MM.1S (cell line): ENCODE measurements around the gene CCSER1.

Source experiments
- DNase-seq: peaks from one replicate; pipeline ENCODE4 v3.0.0-alpha.2; 2015
- H2AFZ ChIP-seq: fragments of 300-600 bp; sonication (generic); 2 replicates; pipeline ENCODE4 v1.6.0; 2016; ENCODE audit warnings: antibody characterized with exemption, low read length
- H3F3A ChIP-seq: fragments of 300-600 bp; sonication (generic); 2 replicates; pipeline ENCODE4 v1.6.1; 2016; ENCODE audit warnings: mild to moderate bottlenecking, antibody characterized with exemption, low read length, moderate library complexity, mixed read lengths; ENCODE audit not compliant: insufficient read depth
- H3K27ac ChIP-seq: fragments of 300-600 bp; sonication (generic); 2 replicates; pipeline ENCODE4 v1.5.1; 2016; ENCODE audit warnings: mild to moderate bottlenecking, low read length
- H3K27me3 ChIP-seq: fragments of 300-600 bp; sonication (generic); replicated peaks from 2 replicates; pipeline ENCODE4 v1.6.0; 2016; ENCODE audit warnings: low read length; ENCODE audit not compliant: insufficient read depth
- H3K36me3 ChIP-seq: fragments of 300-600 bp; sonication (generic); replicated peaks from 2 replicates; pipeline ENCODE4 v1.6.1; 2016; ENCODE audit warnings: mild to moderate bottlenecking, low read length, mixed read lengths; ENCODE audit not compliant: insufficient read depth
- H3K4me1 ChIP-seq: fragments of 300-600 bp; sonication (generic); 2 replicates; pipeline ENCODE4 v1.6.1; 2016; ENCODE audit warnings: low read length, mixed read lengths
- H3K4me2 ChIP-seq: fragments of 300-600 bp; sonication (generic); 2 replicates; pipeline ENCODE4 v1.6.0; 2016; ENCODE audit warnings: low read depth, low read length
- H3K4me3 ChIP-seq: fragments of 300-600 bp; sonication (generic); 2 replicates; pipeline ENCODE4 v1.5.1; 2016; ENCODE audit warnings: low read length, mixed read lengths
- H3K79me2 ChIP-seq: fragments of 300-600 bp; sonication (generic); 2 replicates; pipeline ENCODE4 v1.6.1; 2016; ENCODE audit warnings: mixed run types, low read length, mixed read lengths
- H3K9ac ChIP-seq: fragments of 300-600 bp; sonication (generic); 2 replicates; pipeline ENCODE4 v1.6.1; 2016; ENCODE audit warnings: low read length, mixed read lengths
- H3K9me2 ChIP-seq: fragments of 300-600 bp; sonication (generic); replicated peaks from 2 replicates; pipeline ENCODE4 v1.6.1; 2016; ENCODE audit warnings: mild to moderate bottlenecking, low read length, mixed read lengths; ENCODE audit not compliant: insufficient read depth
- H3K9me3 ChIP-seq: fragments of 300-600 bp; sonication (generic); replicated peaks from 2 replicates; pipeline ENCODE4 v1.6.1; 2016; ENCODE audit warnings: mild to moderate bottlenecking, low read length, mixed read lengths; ENCODE audit not compliant: insufficient read depth
- H4K20me1 ChIP-seq: fragments of 300-600 bp; sonication (generic); 2 replicates; pipeline ENCODE4 v1.6.1; 2016; ENCODE audit warnings: mild to moderate bottlenecking, low read length, moderate library complexity, mixed read lengths; ENCODE audit not compliant: insufficient read depth
- EZH2 ChIP-seq: fragments of 300-600 bp; sonication (generic); optimal IDR thresholded peaks from 2 replicates; pipeline ENCODE3; 2017; ENCODE audit warnings: low read depth, mild to moderate bottlenecking, antibody characterized with exemption, low read length, mixed read lengths
- EZH2phosphoT487 ChIP-seq: fragments of 300-600 bp; sonication (generic); IDR thresholded peaks from 2 replicates; pipeline ENCODE4 v1.6.1; 2018; ENCODE audit warnings: antibody characterized with exemption, low read length
- TF ChIP-seq, protein P1 (sequence below): fragments of 300-600 bp; sonication (generic); IDR thresholded peaks from 2 replicates; pipeline ENCODE4 v1.5.1; 2016; ENCODE audit warnings: antibody characterized with exemption, low read length, mixed read lengths

CCSER1 gene

DNA sequence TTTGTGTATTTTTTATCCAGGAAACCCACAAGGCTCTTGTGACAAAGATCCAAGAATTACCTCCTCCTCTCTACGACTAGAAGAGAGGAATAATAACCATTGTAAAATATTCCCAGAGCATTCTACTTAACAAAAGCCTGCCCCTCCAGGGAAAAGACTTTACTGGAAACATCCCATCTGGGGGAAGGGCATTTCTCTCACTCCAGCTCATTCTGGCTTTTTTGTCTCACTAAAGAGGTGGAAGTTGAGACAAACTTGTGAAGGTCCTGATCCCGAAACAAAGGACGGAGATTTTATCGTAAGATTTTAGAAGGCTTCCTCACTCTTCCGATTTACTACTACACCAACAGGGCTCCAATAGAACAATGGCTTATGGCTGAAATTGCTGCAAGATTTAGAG, 1484.6 kb downstream of the CCSER1 start:
- Histone ChIP-seq H3K9ac (no peak overlapping the region), H3K36me3 (no peaks in the 10 kb centered on the region), H4K20me1 (no peaks in the 10 kb centered on the region), H2AFZ (no peak overlapping the region), H3K79me2 (no peaks in the 10 kb centered on the region), H3K4me2 (no peak overlapping the region), H3K9me2 (no peaks in the 10 kb centered on the region), H3K27ac (no peak overlapping the region), H3F3A (no peaks in the 10 kb centered on the region), H3K4me1 (no peaks in the 10 kb centered on the region), H3K27me3 (no peaks in the 10 kb centered on the region), H3K4me3 (no peak overlapping the region), H3K9me3 (no peaks in the 10 kb centered on the region; the same call in 1 of the 2 replicates)
- TF ChIP-seq, protein P1, sequence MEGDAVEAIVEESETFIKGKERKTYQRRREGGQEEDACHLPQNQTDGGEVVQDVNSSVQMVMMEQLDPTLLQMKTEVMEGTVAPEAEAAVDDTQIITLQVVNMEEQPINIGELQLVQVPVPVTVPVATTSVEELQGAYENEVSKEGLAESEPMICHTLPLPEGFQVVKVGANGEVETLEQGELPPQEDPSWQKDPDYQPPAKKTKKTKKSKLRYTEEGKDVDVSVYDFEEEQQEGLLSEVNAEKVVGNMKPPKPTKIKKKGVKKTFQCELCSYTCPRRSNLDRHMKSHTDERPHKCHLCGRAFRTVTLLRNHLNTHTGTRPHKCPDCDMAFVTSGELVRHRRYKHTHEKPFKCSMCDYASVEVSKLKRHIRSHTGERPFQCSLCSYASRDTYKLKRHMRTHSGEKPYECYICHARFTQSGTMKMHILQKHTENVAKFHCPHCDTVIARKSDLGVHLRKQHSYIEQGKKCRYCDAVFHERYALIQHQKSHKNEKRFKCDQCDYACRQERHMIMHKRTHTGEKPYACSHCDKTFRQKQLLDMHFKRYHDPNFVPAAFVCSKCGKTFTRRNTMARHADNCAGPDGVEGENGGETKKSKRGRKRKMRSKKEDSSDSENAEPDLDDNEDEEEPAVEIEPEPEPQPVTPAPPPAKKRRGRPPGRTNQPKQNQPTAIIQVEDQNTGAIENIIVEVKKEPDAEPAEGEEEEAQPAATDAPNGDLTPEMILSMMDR, result no peak
- TF ChIP-seq EZH2phosphoT487 (no peak), EZH2 (no peak)
- no peak for DNase-seq

DNA sequence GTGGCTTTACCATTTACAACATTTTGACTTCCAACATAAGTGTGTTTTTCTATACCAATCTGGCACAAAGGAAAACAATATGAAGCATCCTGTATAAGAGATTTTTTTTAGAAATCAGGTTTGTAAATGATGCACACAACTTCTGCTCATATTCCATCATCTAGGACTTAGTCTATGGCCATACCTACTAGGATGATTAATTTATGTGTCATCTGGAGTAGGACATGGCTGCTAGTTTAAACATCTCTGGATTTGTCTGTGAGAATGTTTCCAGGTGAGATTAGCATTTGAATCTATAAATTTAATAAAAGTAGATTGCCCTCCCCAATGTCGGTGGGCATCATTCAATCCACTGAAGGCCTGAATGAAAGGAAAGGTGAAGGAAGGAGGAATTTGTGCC, 1493.8 kb downstream of the CCSER1 start:
- Histone ChIP-seq H3K4me3 (no peak overlapping the region), H3F3A (no peaks in the 10 kb centered on the region), H3K27ac (no peak overlapping the region), H2AFZ (no peak overlapping the region), H3K9me2 (no peaks in the 10 kb centered on the region), H3K9ac (no peak overlapping the region), H4K20me1 (no peaks in the 10 kb centered on the region), H3K4me2 (no peak overlapping the region), H3K79me2 (no peaks in the 10 kb centered on the region), H3K27me3 (no peaks in the 10 kb centered on the region), H3K4me1 (no peaks in the 10 kb centered on the region), H3K36me3 (no peaks in the 10 kb centered on the region), H3K9me3 (no peaks in the 10 kb centered on the region)
- no peak for DNase-seq
- TF ChIP-seq EZH2, result no peak
- TF ChIP-seq, protein P1, result no peak
- no peak for TF ChIP-seq EZH2phosphoT487

DNA sequence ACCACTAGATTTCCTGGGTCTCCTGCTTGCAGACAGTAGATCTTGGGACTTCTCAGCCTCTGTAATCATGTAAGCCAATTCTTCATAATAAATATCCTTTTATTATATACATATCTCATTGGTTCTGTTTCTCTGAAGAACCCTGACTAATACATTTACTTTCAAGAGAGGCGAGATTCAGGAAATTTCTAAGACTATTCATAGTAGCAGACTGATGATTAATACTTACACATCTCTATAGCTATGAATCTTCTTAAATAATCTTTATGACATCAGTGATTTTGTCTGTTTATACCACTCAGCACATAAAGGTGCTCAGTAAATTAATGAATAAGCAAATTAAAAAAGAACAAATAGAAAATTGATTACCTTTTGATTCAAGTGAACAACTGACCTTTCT, 1494.3 kb downstream of the CCSER1 start:
- Histone ChIP-seq H3K4me1 (no peaks in the 10 kb centered on the region), H3K4me3 (no peak overlapping the region), H3K27me3 (no peaks in the 10 kb centered on the region), H3K36me3 (no peaks in the 10 kb centered on the region), H2AFZ (no peak overlapping the region), H3K9ac (no peak overlapping the region), H3K4me2 (no peak overlapping the region), H3K9me3 (no peaks in the 10 kb centered on the region), H3K27ac (no peak overlapping the region), H3K9me2 (no peaks in the 10 kb centered on the region), H3F3A (no peaks in the 10 kb centered on the region), H3K79me2 (no peaks in the 10 kb centered on the region), H4K20me1 (no peaks in the 10 kb centered on the region)
- no peak for DNase-seq
- TF ChIP-seq EZH2, result no peak
- TF ChIP-seq, protein P1, result no peak
- TF ChIP-seq EZH2phosphoT487, result no peak
